Gastrocnemius medialis (tissue), 4 donors: ENCODE data around the gene LTBP1. TPM values are rescaled to one million over a fixed set of nuclear protein-coding genes. Genes with fewer than 3 reads are reported as not detected.
"Not testable (repeated sequence)": the region's sequence is repeated elsewhere in the genome, so short reads cannot be mapped to it uniquely, and the experiment has no call there.

Experiments
- ATAC-seq, 2 donors: fragments of 150-250 bp; one replicate each; pipeline ENCODE4 v1.9.1; 2016
- DNase-seq, 2 donors: peaks; one replicate each; pipeline ENCODE4 v3.0.0-alpha.2; 2019
- H3K27ac ChIP-seq, 4 donors: fragments of 200-600 bp; sonication (generic); 1 replicate in 1 of 4; 2 replicates in 3 of 4; pipeline ENCODE4 v1.5.1; 2016 to 2018; ENCODE audit warnings: mild to moderate bottlenecking in 2 of 4, moderate library complexity in 1 of 4
- H3K27me3 ChIP-seq, 3 donors: fragments of 200-600 bp; sonication (generic) in 2 of 3; 1 replicate in 1 of 3; 2 replicates in 2 of 3; pipeline versions ENCODE4 v1.5.1 to v1.6.0; 2016 to 2019; ENCODE audit warnings: mild to moderate bottlenecking in 1 of 3, moderate library complexity in 1 of 3
- H3K36me3 ChIP-seq, 2 donors: fragments of 200-600 bp; sonication (generic) in 1 of 2; one replicate each; pipeline ENCODE4 v1.5.1; 2017 to 2018
- H3K4me1 ChIP-seq, 2 donors: fragments of 200-600 bp; sonication (generic) in 1 of 2; one replicate each; pipeline ENCODE4 v1.5.1; 2016 to 2017; ENCODE audit warnings: mild to moderate bottlenecking in 2 of 2
- H3K4me3 ChIP-seq, 4 donors: fragments of 200-600 bp; sonication (generic) in 3 of 4; 1 replicate in 1 of 4; 2 replicates in 3 of 4; pipeline ENCODE4 v1.5.1; 2016 to 2019; ENCODE audit warnings: mild to moderate bottlenecking in 2 of 4
- H3K9me3 ChIP-seq, 3 donors: fragments of 200-600 bp; sonication (generic) in 2 of 3; 1 replicate in 1 of 3; 2 replicates in 2 of 3; pipeline ENCODE4 v1.5.1; 2016 to 2019
- POLR2A ChIP-seq, 2 donors: fragments of 450-650 bp; IDR thresholded peaks; one replicate each; pipeline ENCODE4 v1.6.1; 2017; ENCODE audit warnings: antibody characterized with exemption in 2 of 2, mild to moderate bottlenecking in 2 of 2, moderate library complexity in 2 of 2
- in situ Hi-C, 4 donors: fragments of 200-750 bp; cut with MboI; loops; one replicate each; pipeline versions ENCODE4 v1.15.0 to v1.8.0; 2017; ENCODE audit warnings: low sequenced_read_pairs in 4 of 4
- intact Hi-C: fragments of 100-400 bp; cut with DNase I; formaldehyde crosslinking; loops from one replicate; pipeline ENCODE4 v1.15.1; 2023; ENCODE audit warnings: low total_unique reads
- total RNA-seq, 4 donors: library from RNA; depleted of rRNA; stranded (reverse); fragments of >200 nt; gene quantifications; one replicate each; pipeline versions ENCODE4 v1.1.0 to v1.2.3, GENCODE V29; 2016
- TF ChIP-seq, protein P1 (sequence below), 5 experiments: fragments of 450-650 bp in 3 of 5; fragments of 200-600 bp in 2 of 5; sonication (generic) in 2 of 5; IDR thresholded peaks in 4 of 5; conservative IDR thresholded peaks in 1 of 5; 1 replicate in 4 of 5; 2 replicates in 1 of 5; pipeline ENCODE4 v1.5.1; 2016 to 2019; ENCODE audit warnings: antibody characterized with exemption in 5 of 5, mild to moderate bottlenecking in 3 of 5, moderate library complexity in 3 of 5

Gene LTBP1
- total RNA-seq, 4 donors from 2014 or later: 8.0 to 42.8 (median 18.4) TPM

DNA sequence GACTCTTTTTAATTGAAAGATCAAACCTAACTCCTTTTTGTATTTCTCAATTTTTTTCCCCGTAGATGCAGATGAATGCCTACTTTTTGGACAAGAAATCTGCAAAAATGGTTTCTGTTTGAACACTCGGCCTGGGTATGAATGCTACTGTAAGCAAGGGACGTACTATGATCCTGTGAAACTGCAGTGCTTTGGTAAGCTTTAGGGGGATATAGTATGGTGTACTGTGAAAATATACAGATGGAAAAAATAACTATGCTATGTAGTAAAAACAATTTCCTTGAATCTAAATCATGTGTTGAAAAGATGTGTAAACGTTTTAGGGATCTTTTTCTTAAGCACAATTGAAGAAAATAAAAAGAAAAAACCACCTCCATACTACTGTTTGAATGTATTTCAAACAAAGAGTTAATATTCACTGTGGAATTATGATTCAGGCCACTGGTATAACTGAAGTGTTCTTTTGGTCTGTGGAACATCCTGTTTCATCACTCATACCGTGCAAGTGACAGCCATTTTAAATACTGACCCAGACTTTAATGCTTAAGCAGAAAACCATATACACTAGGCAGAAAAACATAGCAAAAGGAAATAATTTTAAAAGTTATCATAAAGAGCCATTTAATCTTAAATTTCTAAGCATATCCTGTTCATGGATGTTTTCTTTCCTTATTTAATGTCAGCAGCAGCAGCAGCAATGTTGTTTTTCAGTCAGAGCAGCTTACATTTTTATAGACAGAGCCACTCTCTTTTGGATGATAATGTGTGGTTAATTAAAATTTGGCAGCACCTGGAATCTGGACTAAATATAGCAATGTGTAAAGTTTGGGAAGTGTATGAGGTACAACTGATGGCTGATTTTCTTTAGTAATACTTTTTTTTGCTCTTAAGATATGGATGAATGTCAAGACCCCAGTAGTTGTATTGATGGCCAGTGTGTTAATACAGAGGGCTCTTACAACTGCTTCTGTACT is 416.9 kb downstream of the LTBP1 start:
- in situ Hi-C loops (no loop called here), intact Hi-C loops (no loop called here)
- Histone ChIP-seq H3K27ac (no peak overlapping the region), H3K36me3 (no peaks in the 10 kb centered on the region), H3K4me1 (peaks cover 9 to 13% of the 10 kb centered on the region in 2 donors), H3K4me3 (no peak overlapping the region), H3K27me3 (no peaks in the 10 kb centered on the region), H3K9me3 (no peaks in the 10 kb centered on the region)
- ATAC-seq: no peak
- TF ChIP-seq, protein P1, sequence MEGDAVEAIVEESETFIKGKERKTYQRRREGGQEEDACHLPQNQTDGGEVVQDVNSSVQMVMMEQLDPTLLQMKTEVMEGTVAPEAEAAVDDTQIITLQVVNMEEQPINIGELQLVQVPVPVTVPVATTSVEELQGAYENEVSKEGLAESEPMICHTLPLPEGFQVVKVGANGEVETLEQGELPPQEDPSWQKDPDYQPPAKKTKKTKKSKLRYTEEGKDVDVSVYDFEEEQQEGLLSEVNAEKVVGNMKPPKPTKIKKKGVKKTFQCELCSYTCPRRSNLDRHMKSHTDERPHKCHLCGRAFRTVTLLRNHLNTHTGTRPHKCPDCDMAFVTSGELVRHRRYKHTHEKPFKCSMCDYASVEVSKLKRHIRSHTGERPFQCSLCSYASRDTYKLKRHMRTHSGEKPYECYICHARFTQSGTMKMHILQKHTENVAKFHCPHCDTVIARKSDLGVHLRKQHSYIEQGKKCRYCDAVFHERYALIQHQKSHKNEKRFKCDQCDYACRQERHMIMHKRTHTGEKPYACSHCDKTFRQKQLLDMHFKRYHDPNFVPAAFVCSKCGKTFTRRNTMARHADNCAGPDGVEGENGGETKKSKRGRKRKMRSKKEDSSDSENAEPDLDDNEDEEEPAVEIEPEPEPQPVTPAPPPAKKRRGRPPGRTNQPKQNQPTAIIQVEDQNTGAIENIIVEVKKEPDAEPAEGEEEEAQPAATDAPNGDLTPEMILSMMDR (IDR thresholded peaks at IDR 0.05 in 4 of 5, conservative IDR thresholded peaks at IDR 0.05 in 1 of 5): no peak
- no peak for TF ChIP-seq POLR2A (IDR thresholded peaks at IDR 0.05)
- no peak for DNase-seq

DNA sequence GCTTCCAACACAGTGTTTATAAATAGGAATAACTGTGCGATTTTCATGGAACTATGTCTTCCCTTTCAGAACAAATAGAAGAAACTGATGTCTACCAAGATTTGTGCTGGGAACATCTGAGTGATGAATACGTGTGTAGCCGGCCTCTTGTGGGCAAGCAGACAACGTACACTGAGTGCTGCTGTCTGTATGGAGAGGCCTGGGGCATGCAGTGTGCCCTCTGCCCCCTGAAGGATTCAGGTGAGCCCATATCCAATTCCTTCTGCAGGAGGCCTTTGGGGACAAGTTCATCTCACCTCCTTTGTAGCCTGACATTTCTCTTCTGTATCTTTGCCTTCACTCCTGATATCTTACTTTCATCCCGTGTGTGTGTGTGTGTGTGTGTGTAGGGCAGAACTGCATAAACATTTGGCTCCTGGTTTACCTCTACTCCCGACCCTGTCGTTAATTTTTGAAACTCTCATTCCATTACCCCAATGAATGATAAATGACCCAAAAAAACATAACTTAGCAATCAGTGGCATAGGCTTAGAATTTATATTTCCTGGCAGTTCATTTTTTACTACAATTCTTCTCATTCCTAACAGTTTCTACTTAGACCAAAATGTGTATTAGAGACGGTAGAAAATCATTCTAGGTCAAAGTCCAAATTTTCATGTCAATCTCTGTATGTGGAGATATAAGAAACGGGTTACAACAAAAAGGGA is 418.7 kb downstream of the LTBP1 start:
- in situ Hi-C loops: no loop called here
- ATAC-seq (no peak), DNase-seq (no peak)
- Histone ChIP-seq H3K4me1 (peaks cover 9 to 13% of the 10 kb centered on the region in 2 donors), H3K9me3 (no peaks in the 10 kb centered on the region), H3K36me3 (no peaks in the 10 kb centered on the region), H3K27ac (no peak overlapping the region), H3K27me3 (no peaks in the 10 kb centered on the region), H3K4me3 (no peak overlapping the region)
- TF ChIP-seq, protein P1 (IDR thresholded peaks at IDR 0.05 in 4 of 5, conservative IDR thresholded peaks at IDR 0.05 in 1 of 5): no peak
- TF ChIP-seq POLR2A (IDR thresholded peaks at IDR 0.05): no peak
- intact Hi-C loops: no loop called here

DNA sequence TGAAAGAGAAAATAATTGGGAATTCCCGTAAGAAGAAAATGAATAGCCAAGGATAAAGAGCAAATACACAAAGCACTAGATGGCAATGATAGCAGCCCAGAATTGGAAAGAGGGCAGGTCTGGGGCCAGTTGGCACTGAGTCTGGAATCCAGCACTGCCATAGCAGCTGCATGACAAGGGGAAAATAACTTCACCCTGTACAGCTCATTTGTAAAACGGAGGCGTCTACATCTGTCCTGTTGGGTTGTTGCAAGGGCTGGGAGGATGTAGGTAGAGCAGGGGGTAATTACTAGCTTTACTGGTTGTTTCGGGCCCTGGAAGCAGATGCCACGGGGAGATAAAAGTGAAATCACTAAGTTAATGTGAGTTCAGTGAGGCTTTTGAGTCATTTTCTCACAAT is 419.7 kb downstream of the LTBP1 start:
- H3K4me3 ChIP-seq: no peak overlapping the region
- H3K36me3 ChIP-seq: no peaks in the 10 kb centered on the region
- in situ Hi-C loops (no loop called here), intact Hi-C loops (no loop called here)
- peak; percentile 89 to 93 for ATAC-seq
- TF ChIP-seq POLR2A (IDR thresholded peaks at IDR 0.05): no peak
- TF ChIP-seq, protein P1 (IDR thresholded peaks at IDR 0.05 in 4 of 5, conservative IDR thresholded peaks at IDR 0.05 in 1 of 5): no peak
- H3K9me3 ChIP-seq: no peaks in the 10 kb centered on the region
- no peaks in the 10 kb centered on the region for H3K27me3 ChIP-seq
- H3K4me1 ChIP-seq: peaks cover 9 to 13% of the 10 kb centered on the region in 2 donors
- peak overlapping the region in 1 of 4 donors; percentile 10 for H3K27ac ChIP-seq
- DNase-seq: peak; percentile 16 to 41

DNA sequence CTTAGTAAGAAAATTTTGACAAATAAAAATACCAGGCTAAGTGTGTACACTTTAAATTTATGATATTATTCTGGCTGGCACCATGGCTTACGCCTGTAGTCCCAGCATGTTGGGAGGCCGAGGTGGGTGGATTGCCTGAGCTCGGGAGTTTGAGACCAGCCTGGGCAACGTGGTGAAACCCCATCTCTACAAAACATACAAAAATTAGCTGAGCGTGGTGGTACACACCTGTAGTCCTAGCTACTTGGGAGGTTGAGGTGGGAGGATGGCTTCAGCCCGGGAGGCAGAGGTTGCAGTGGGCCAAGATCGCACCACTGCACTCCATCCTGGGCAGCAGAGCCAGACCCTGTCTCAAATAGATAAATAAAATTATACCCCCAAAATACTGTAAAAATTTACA is 421.8 kb downstream of the LTBP1 start:
- intact Hi-C loops: not testable (repeated sequence)

DNA sequence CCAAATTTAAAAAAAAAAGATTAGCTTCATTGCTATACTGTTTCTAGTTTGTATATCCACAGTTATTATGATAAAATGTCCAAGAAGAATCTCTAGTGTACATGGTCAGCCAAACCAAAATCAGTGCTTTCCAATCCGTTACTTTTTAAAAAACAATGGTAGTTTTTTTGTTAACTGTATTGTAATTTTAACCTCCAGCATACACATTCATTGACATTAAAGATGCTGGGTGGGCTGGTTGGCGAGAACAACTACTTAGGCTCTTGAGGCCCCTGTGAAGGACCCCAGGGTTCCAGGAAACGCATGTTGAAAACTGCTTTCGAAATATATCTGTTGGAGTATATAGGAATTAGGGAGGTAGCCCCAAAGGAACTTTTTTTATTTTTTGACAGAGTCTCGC is 422.4 kb downstream of the LTBP1 start:
- no peak overlapping the region for H3K4me3 ChIP-seq
- ATAC-seq (no peak), DNase-seq (no peak)
- H3K9me3 ChIP-seq: no peaks in the 10 kb centered on the region
- intact Hi-C loops (no loop called here), in situ Hi-C loops (no loop called here)
- TF ChIP-seq, protein P1 (IDR thresholded peaks at IDR 0.05 in 4 of 5, conservative IDR thresholded peaks at IDR 0.05 in 1 of 5): no peak
- TF ChIP-seq POLR2A (IDR thresholded peaks at IDR 0.05): no peak
- H3K27ac ChIP-seq: no peak overlapping the region
- no peaks in the 10 kb centered on the region for H3K27me3 ChIP-seq
- peaks cover 9 to 13% of the 10 kb centered on the region in 2 donors for H3K4me1 ChIP-seq
- H3K36me3 ChIP-seq: no peaks in the 10 kb centered on the region

More for the DNA sequence above, 421.8 kb downstream of the LTBP1 start:
- in situ Hi-C loops, H3K27me3 ChIP-seq, H3K27ac ChIP-seq, ATAC-seq, H3K36me3 ChIP-seq, H3K4me3 ChIP-seq, DNase-seq, H3K9me3 ChIP-seq: not testable (repeated sequence)
- peaks cover 9 to 13% of the 10 kb centered on the region in 2 donors for H3K4me1 ChIP-seq
